Measurements from ENCODE around the gene PSMB5. TPM values are rescaled to one million over a fixed set of nuclear protein-coding genes. Genes with fewer than 3 reads are reported as not detected.

Gene PSMB5
- total RNA-seq, 1 experiment from 2014 or later = 172 TPM

GRCh38 chr14:22986508-22987054, 48.1 kb downstream of the PSMB5 start:
- POLR2A ChIA-PET = interaction anchor here (0.6 to 1.5 kb wide), 7 partner anchors 9 to 333 kb away, joined by 3 to 14 read pairs (median 6); partner anchors contain the start of gene HAUS4
- BruUV-seq (replicated peaks) = no TSS peak
- CTCF ChIA-PET = interaction anchor here (0.6 to 3.6 kb wide), 37 partner anchors 9 to 416 kb away, joined by 3 to 102 read pairs (median 4); partner anchors contain the start of genes ACIN1, C14orf119, CDH24 and PRMT5
- Histone ChIP-seq H3K27me3 (replicated peaks; ENCODE audit: control insufficient read depth, insufficient read depth, low read length) (no peaks in the 10 kb centered on the region), H3K4me1 (peaks cover 11% of the 10 kb centered on the region), H3K36me3 (ENCODE audit: control insufficient read depth, insufficient read depth, low read length) (no peaks in the 10 kb centered on the region), H3K4me3 (ENCODE audit: low read depth, low read length) (no peak overlapping the region), H3K9me3 (no peaks in the 10 kb centered on the region)
- no peak overlapping the region for H3K27ac Mint-ChIP-seq (ENCODE audit: unreplicated experiment)
- no peaks in the 10 kb centered on the region for H3K9me3 Mint-ChIP-seq (ENCODE audit: unreplicated experiment)
- H3K4me1 Mint-ChIP-seq (ENCODE audit: low read depth, unreplicated experiment) = no peaks in the 10 kb centered on the region
- H3K36me3 Mint-ChIP-seq (ENCODE audit: insufficient read depth, unreplicated experiment) = no peaks in the 10 kb centered on the region
- peak; percentile 86 to 87 for DNase-seq
- TF ChIP-seq CTCF (IDR thresholded peaks at IDR 0.05; ENCODE audit: insufficient read depth in 1 of 2, low read depth in 1 of 2, low read length in 1 of 2, severe bottlenecking in 1 of 2, unreplicated experiment in 1 of 2) = peak; percentile 80 to 91
- no peak overlapping the region for H3K4me3 Mint-ChIP-seq (ENCODE audit: unreplicated experiment)
- intact Hi-C loops (cut with micrococcal nuclease; ENCODE audit: unreplicated experiment) = loop anchor here (1.0 kb wide), 1 partner anchor 72 kb away; no protein-coding TSS in a partner anchor
- no peaks in the 10 kb centered on the region for H3K27me3 Mint-ChIP-seq (ENCODE audit: insufficient read depth, unreplicated experiment)

- Mint-ChIP-seq H3K27ac (ENCODE audit: unreplicated experiment) (no peak overlapping the region), H3K27me3 (ENCODE audit: insufficient read depth, unreplicated experiment) (no peaks in the 10 kb centered on the region), H3K36me3 (ENCODE audit: insufficient read depth, unreplicated experiment) (peaks cover 3% of the 10 kb centered on the region), H3K4me3 (ENCODE audit: unreplicated experiment) (no peak overlapping the region), H3K9me3 (ENCODE audit: unreplicated experiment) (no peaks in the 10 kb centered on the region), H3K4me1 (ENCODE audit: low read depth, unreplicated experiment) (no peaks in the 10 kb centered on the region)
- Histone ChIP-seq H3K27me3 (replicated peaks; ENCODE audit: control insufficient read depth, insufficient read depth, low read length) (no peaks in the 10 kb centered on the region), H3K36me3 (ENCODE audit: control insufficient read depth, insufficient read depth, low read length) (no peaks in the 10 kb centered on the region), H3K9me3 (no peaks in the 10 kb centered on the region), H3K4me3 (ENCODE audit: low read depth, low read length) (no peak overlapping the region), H3K4me1 (peaks cover 11% of the 10 kb centered on the region)
- ChIA-PET CTCF (interaction anchor here (0.6 to 3.6 kb wide), 34 partner anchors 9 to 416 kb away, joined by 3 to 102 read pairs (median 5); partner anchors contain the start of genes ACIN1, C14orf119, CDH24 and PRMT5), POLR2A (interaction anchor here (0.6 to 1.5 kb wide), 6 partner anchors 9 to 333 kb away, joined by 3 to 14 read pairs (median 6); partner anchors contain the start of gene HAUS4)
- BruUV-seq (replicated peaks) = no TSS peak
- no peak for DNase-seq
- intact Hi-C loops (cut with micrococcal nuclease; ENCODE audit: unreplicated experiment) = loop anchor here (1.0 kb wide), 1 partner anchor 72 kb away; no protein-coding TSS in a partner anchor
- TF ChIP-seq CTCF (IDR thresholded peaks at IDR 0.05; ENCODE audit: insufficient read depth in 1 of 2, low read depth in 1 of 2, low read length in 1 of 2, severe bottlenecking in 1 of 2, unreplicated experiment in 1 of 2) = no peak
These were observed 48.7 kb downstream of the PSMB5 start for GRCh38 chr14:22985894-22986507.

- H3K36me3 ChIP-seq (ENCODE audit: control insufficient read depth, insufficient read depth, low read length) = no peaks in the 10 kb centered on the region
- H3K4me3 ChIP-seq (ENCODE audit: low read depth, low read length) = no peak overlapping the region
- intact Hi-C loops (cut with micrococcal nuclease; ENCODE audit: unreplicated experiment) = loop anchor here (5.0 kb wide), 1 partner anchor 113 kb away; the partner anchor contains the start of gene LRP10
- peaks cover 11% of the 10 kb centered on the region for H3K4me1 ChIP-seq
- no peaks in the 10 kb centered on the region for H3K4me1 Mint-ChIP-seq (ENCODE audit: low read depth, unreplicated experiment)
- H3K4me3 Mint-ChIP-seq (ENCODE audit: unreplicated experiment) = no peak overlapping the region
- H3K9me3 ChIP-seq = no peaks in the 10 kb centered on the region
- H3K9me3 Mint-ChIP-seq (ENCODE audit: unreplicated experiment) = no peaks in the 10 kb centered on the region
- H3K27ac Mint-ChIP-seq (ENCODE audit: unreplicated experiment) = no peak overlapping the region
- ChIA-PET POLR2A (no interaction called here), CTCF (interaction anchor here (0.6 to 3.6 kb wide), 6 partner anchors 8 to 124 kb away, joined by 3 to 102 read pairs (median 48); partner anchors contain the start of gene CDH24)
- peaks cover 11% of the 10 kb centered on the region for H3K36me3 Mint-ChIP-seq (ENCODE audit: insufficient read depth, unreplicated experiment)
- no peaks in the 10 kb centered on the region for H3K27me3 Mint-ChIP-seq (ENCODE audit: insufficient read depth, unreplicated experiment)
- no peak for DNase-seq
- no TSS peak for BruUV-seq (replicated peaks)
- no peak for TF ChIP-seq CTCF (IDR thresholded peaks at IDR 0.05; ENCODE audit: insufficient read depth in 1 of 2, low read depth in 1 of 2, low read length in 1 of 2, severe bottlenecking in 1 of 2, unreplicated experiment in 1 of 2)
- no peaks in the 10 kb centered on the region for H3K27me3 ChIP-seq (replicated peaks; ENCODE audit: control insufficient read depth, insufficient read depth, low read length)
These were observed 49.6 kb downstream of the PSMB5 start for GRCh38 chr14:22984959-22985658.
